AG04450 (cell line): ENCODE results near the gene FAT2. TPM values are rescaled to one million over a fixed set of nuclear protein-coding genes. Genes with fewer than 3 reads are reported as not detected.
"Not testable (repeated sequence)": the region's sequence is repeated elsewhere in the genome, so short reads cannot be mapped to it uniquely, and the experiment has no call there.

Experiments used
- CTCF ChIA-PET: fragments of 300-600, 350-600 bp; formaldehyde crosslinking; extraction: SDS; loops from one replicate; lab custom pipeline; 2022; ENCODE audit warnings: antibody characterized with exemption, inconsistent platforms; lab: Charles Lee
- POLR2A ChIA-PET: fragments of 350-600 bp; formaldehyde crosslinking; extraction: SDS; loops from one replicate; lab custom pipeline; 2021; ENCODE audit warnings: antibody characterized with exemption, inconsistent platforms; lab: Yijun Ruan, JAX
- DNase-seq: peaks from one replicate; pipeline ENCODE4 v3.0.0-alpha.2; 2011; ENCODE audit warnings: low read depth, low spot score
- H3K27ac ChIP-seq: one replicate; pipeline ENCODE4 v1.5.1; 2012; ENCODE audit warnings: low read depth, low read length, control low read depth
- H3K27me3 ChIP-seq: one replicate; pipeline ENCODE4 v1.6.0; 2012; ENCODE audit warnings: low read length; ENCODE audit not compliant: control insufficient read depth, insufficient read depth
- H3K4me3 ChIP-seq: 2 replicates; pipeline ENCODE4 v1.5.1; 2011; ENCODE audit warnings: mild to moderate bottlenecking, low read depth, low read length, control low read depth
- H3K9me3 ChIP-seq: 2 replicates; pipeline ENCODE4 v1.5.1; 2012; ENCODE audit warnings: low read length; ENCODE audit not compliant: control insufficient read depth, insufficient read depth
- polyA plus RNA-seq: library from polyadenylated mRNA; depleted of rRNA; stranded (reverse); fragments of >200 nt; gene quantifications from 2 replicates; pipeline ENCODE4 v1.2.3, GENCODE V29; 2011
- TF ChIP-seq, protein P1 (sequence below): IDR thresholded peaks from 2 replicates; pipeline ENCODE4 v1.5.1; 2011; ENCODE audit warnings: low read depth, low read length, control low read depth, inconsistent platforms

The FAT2 gene
- polyA plus RNA-seq, 1 experiment, result 0.01 TPM

DNA sequence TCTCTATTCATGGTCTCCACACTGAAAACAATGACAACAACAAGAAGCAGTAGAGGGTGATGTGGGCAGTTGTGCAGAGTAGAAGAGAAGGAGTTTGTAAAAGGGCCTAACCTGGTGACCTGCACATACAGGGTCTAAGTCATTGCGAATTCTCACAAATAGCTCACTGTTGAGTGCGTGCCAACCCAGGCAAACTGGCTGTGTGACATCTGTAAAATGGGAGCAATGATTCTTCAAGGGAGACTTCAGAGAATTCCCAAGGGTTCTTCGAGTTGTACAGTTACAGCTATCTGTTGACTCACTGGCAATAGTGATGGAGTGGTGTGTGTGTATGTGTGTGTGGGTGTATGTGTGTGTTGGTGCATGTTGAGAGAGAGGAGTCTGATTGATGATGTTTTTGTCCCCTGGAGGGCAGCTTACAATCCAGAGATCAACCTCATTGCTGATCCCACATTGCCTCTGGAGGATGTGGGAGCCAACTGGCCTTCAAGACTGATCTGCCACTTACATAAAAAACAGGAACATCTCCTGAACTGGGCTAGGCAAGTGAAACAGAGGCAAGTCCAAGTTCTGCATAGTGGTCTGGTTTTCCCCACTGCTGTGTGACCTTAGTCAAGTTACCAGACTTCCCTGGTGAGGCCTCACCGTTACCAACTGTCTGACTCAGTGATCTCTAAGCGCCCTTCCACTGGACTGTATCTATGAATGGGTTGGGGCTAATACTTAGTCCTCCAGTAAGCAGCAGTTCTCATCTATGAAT, 3.2 kb downstream of the FAT2 start:
- Histone ChIP-seq H3K27me3 (peaks cover 10% of the 10 kb centered on the region), H3K9me3 (no peaks in the 10 kb centered on the region), H3K4me3 (no peak overlapping the region), H3K27ac (no peak overlapping the region)
- TF ChIP-seq, protein P1, sequence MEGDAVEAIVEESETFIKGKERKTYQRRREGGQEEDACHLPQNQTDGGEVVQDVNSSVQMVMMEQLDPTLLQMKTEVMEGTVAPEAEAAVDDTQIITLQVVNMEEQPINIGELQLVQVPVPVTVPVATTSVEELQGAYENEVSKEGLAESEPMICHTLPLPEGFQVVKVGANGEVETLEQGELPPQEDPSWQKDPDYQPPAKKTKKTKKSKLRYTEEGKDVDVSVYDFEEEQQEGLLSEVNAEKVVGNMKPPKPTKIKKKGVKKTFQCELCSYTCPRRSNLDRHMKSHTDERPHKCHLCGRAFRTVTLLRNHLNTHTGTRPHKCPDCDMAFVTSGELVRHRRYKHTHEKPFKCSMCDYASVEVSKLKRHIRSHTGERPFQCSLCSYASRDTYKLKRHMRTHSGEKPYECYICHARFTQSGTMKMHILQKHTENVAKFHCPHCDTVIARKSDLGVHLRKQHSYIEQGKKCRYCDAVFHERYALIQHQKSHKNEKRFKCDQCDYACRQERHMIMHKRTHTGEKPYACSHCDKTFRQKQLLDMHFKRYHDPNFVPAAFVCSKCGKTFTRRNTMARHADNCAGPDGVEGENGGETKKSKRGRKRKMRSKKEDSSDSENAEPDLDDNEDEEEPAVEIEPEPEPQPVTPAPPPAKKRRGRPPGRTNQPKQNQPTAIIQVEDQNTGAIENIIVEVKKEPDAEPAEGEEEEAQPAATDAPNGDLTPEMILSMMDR, result no peak
- DNase-seq, result no peak
- ChIA-PET POLR2A (no interaction called here), CTCF (no interaction called here)

GRCh38 chr5:151585970-151586369, 5.2 kb downstream of the FAT2 start:
- Histone ChIP-seq H3K27me3 (peaks cover 12% of the 10 kb centered on the region), H3K4me3 (no peak overlapping the region), H3K27ac (no peak overlapping the region), H3K9me3 (no peaks in the 10 kb centered on the region)
- ChIA-PET POLR2A (no interaction called here), CTCF (interaction anchor here (2.4 kb wide), 1 partner anchor 66 kb away, joined by 6 read pairs; no protein-coding TSS in a partner anchor)
- no peak for DNase-seq
- TF ChIP-seq, protein P1, result no peak

DNA sequence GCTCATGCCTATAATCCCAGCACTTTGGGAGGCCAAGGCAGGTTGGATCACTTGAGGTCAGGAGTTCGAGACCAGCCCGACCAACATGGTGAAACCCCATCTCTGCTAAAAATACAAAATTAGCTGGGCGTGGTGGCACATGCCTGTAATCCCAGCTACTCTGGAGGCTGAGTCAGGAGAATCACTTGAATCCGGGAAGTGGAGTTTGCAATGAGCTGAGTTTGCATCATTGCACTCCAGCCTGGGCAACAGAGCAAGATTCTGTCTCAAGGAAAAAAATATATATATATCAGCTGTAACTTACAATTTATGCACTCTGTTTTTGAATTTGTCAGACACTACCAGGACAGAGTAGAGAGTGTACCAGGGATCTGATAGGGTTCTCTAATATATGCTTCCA, 5.8 kb downstream of the FAT2 start:
- CTCF ChIA-PET, result interaction anchor here (2.4 kb wide), 1 partner anchor 67 kb away, joined by 6 read pairs; no protein-coding TSS in a partner anchor
- DNase-seq, POLR2A ChIA-PET: not testable (repeated sequence)

GRCh38 chr5:151584057-151584937, 6.8 kb downstream of the FAT2 start:
- DNase-seq, result no peak
- TF ChIP-seq, protein P1, result no peak
- CTCF ChIA-PET, result interaction anchor here (2.4 kb wide), 1 partner anchor 68 kb away, joined by 6 read pairs; no protein-coding TSS in a partner anchor

More for the DNA sequence above, 5.8 kb downstream of the FAT2 start:
- H3K27me3 ChIP-seq, result peaks cover 10% of the 10 kb centered on the region
- not testable (repeated sequence) for H3K9me3 ChIP-seq, H3K4me3 ChIP-seq, H3K27ac ChIP-seq

DNA sequence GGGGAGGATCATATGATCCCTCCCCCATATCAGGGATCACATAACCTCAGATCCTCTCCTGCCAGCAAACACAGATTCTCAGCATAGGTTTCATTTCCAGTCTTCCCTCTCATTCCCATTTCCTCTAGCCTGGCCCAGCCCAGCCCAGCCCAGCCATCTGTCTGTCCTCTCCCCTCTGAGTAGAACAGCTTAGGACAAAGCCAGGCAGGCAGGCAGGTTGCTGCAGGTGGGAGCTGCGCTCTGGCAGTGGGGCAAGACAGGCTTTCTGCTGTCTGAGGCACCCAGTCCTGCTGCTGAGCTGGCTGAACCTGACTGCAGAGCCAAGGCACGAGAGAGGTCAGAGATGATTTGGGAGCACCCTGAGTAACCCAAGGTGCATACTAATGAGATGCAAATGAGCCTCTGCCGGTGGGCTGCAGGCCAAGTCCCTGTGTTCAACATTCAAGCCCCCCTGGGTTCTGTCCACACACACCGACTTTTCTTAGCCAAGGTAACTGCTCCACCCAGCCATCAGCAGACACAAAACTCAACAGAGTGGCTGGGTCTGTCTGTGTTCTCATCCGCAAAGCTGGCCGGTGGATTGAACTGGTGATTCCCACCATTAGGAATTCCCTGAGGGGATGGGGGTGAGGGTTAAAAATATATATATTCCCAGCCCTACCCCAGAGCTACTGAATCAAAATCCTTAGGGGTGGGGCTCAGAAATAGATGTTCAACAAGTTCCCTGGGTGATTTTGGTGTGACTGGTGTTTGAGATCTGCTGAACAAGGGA, 9.1 kb downstream of the FAT2 start:
- H3K27ac ChIP-seq, result no peak overlapping the region
- DNase-seq, result no peak
- H3K4me3 ChIP-seq, result no peak overlapping the region
- ChIA-PET POLR2A (no interaction called here), CTCF (no interaction called here)
- TF ChIP-seq, protein P1, result no peak
- peaks cover 8% of the 10 kb centered on the region for H3K27me3 ChIP-seq
- H3K9me3 ChIP-seq, result no peaks in the 10 kb centered on the region

More at GRCh38 chr5:151584057-151584937, 6.8 kb downstream of the FAT2 start:
- POLR2A ChIA-PET, result no interaction called here
- peaks cover 10% of the 10 kb centered on the region for H3K27me3 ChIP-seq
- no peak overlapping the region for H3K27ac ChIP-seq
- no peak overlapping the region for H3K4me3 ChIP-seq
- H3K9me3 ChIP-seq, result no peaks in the 10 kb centered on the region
